Tibial nerve (tissue), 3 donors: ENCODE measurements around the gene NPVF.

Experiments used
- CTCF ChIP-seq, 5 experiments: fragments of 200-600 bp in 3 of 5; fragments of 450-650 bp in 2 of 5; sonication (generic) in 3 of 5; IDR thresholded peaks; one replicate each; pipeline ENCODE4 v1.5.1; 2016 to 2019; ENCODE audit warnings: antibody characterized with exemption in 5 of 5, mild to moderate bottlenecking in 3 of 5, moderate library complexity in 2 of 5
- POLR2A ChIP-seq, 2 donors: fragments of 450-650 bp; IDR thresholded peaks; one replicate each; pipeline ENCODE4 v1.6.1; 2017; ENCODE audit warnings: antibody characterized with exemption in 2 of 2, mild to moderate bottlenecking in 2 of 2, moderate library complexity in 2 of 2

DNA sequence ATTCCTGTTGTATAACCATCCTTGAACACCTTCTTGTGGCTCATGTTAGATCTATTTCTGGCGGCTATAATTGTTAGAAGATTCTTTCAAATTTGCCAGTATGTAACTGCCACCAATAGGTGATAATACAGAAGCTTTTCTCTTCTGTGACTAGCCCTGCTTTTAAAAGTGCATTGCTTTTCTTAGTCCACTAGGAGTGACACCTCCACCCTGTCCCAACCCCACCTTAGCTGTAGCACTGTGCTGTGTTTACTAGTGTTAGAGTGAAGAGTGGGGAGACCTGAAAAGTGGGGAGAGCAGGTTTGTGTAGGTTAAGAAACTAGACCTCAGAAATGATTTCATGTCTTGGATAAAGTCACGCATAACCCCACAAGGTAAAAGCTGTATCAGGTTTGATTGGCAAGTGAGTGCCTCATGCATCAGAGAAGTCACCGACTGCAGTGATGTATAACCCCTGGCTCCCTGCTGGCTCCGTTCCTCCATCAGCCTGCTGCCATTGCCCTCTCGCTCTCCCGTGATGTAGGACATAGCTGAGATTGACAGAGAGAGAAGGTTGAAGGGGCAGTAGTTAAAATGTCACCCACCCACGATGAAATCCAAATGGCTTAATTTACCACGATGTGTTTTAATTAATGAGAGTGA is 12.5 kb downstream of the NPVF start:
- TF ChIP-seq CTCF (IDR thresholded peaks at IDR 0.05) (no peak), POLR2A (IDR thresholded peaks at IDR 0.05) (no peak)
